SK-N-SH treated with all-trans-retinoic acid at 6 μM for 48 hours (cell line): Measurements from ENCODE around the gene PTPRN2.

Experiments used
- ATAC-seq: fragments of 200-7000 bp; cut with Tn5 transposase; 3 replicates; pipeline ENCODE4 v1.9.1; 2020; ENCODE audit warnings: mild to moderate bottlenecking, moderate library complexity
- ARNTL ChIP-seq: fragments of 450-650 bp; formaldehyde crosslinking; IDR thresholded peaks from 2 replicates; pipeline ENCODE4 v1.5.0; 2020; ENCODE audit warnings: low read depth, mild to moderate bottlenecking, moderate library complexity, borderline replicate concordance
- BACH2 ChIP-seq: fragments of 250-450 bp; sonication (Bioruptor Pico); IDR thresholded peaks from 2 replicates; pipeline ENCODE4 v1.9.0; 2021; ENCODE audit warnings: mild to moderate bottlenecking, borderline replicate concordance
- CSDC2 ChIP-seq: fragments of 250-450 bp; sonication (Bioruptor Pico); IDR thresholded peaks from 2 replicates; pipeline ENCODE4 v1.5.0; 2020; ENCODE audit warnings: mild to moderate bottlenecking, moderate library complexity
- ESRRG ChIP-seq: fragments of 250-450 bp; sonication (Bioruptor Pico); IDR thresholded peaks from 2 replicates; pipeline ENCODE4 v1.6.1; 2021; ENCODE audit warnings: mild to moderate bottlenecking
- GLIS3 ChIP-seq: fragments of 250-450 bp; sonication (Bioruptor Pico); IDR thresholded peaks from 2 replicates; pipeline ENCODE4 v1.5.0; 2020; ENCODE audit warnings: mild to moderate bottlenecking, moderate library complexity
- OSR1 ChIP-seq: fragments of 250-450 bp; sonication (Bioruptor Pico); IDR thresholded peaks from 2 replicates; pipeline ENCODE4 v1.8.0; 2022; ENCODE audit warnings: moderate library complexity, mild to moderate bottlenecking, inconsistent platforms
- PATZ1 ChIP-seq: fragments of 250-450 bp; sonication (Bioruptor Pico); IDR thresholded peaks from 2 replicates; pipeline ENCODE4 v1.8.0; 2020; ENCODE audit warnings: mild to moderate bottlenecking, moderate library complexity, borderline replicate concordance
- PPARA ChIP-seq: fragments of 250-450 bp; sonication (Bioruptor Pico); IDR thresholded peaks from 2 replicates; pipeline ENCODE4 v1.5.0; 2020; ENCODE audit warnings: mild to moderate bottlenecking, borderline replicate concordance
- RARB ChIP-seq: fragments of 250-450 bp; sonication (Bioruptor Pico); IDR thresholded peaks from 2 replicates; pipeline ENCODE4 v1.8.0; 2021; ENCODE audit warnings: mild to moderate bottlenecking, moderate library complexity
- TOX ChIP-seq: fragments of 250-450 bp; sonication (Bioruptor Pico); IDR thresholded peaks from 2 replicates; pipeline ENCODE4 v1.8.0; 2021; ENCODE audit warnings: mild to moderate bottlenecking, moderate library complexity, borderline replicate concordance
- TSHZ2 ChIP-seq: fragments of 250-450 bp; sonication (Bioruptor Pico); IDR thresholded peaks from 2 replicates; pipeline ENCODE4 v1.5.0; 2020; ENCODE audit warnings: mild to moderate bottlenecking, moderate library complexity
- ZC3H10 ChIP-seq: fragments of 250-450 bp; sonication (Bioruptor Pico); IDR thresholded peaks from 2 replicates; pipeline ENCODE4 v1.5.1; 2021; ENCODE audit warnings: mild to moderate bottlenecking, moderate library complexity
- ZFP3 ChIP-seq: fragments of 250-450 bp; sonication (Bioruptor Pico); IDR thresholded peaks from 2 replicates; pipeline ENCODE4 v1.5.0; 2020; ENCODE audit warnings: mild to moderate bottlenecking, moderate library complexity
- ZFP30 ChIP-seq: fragments of 450-650 bp; formaldehyde crosslinking; IDR thresholded peaks from 2 replicates; pipeline ENCODE4 v1.5.0; 2022; ENCODE audit warnings: mild to moderate bottlenecking, moderate library complexity
- ZNF565 ChIP-seq: fragments of 450-650 bp; formaldehyde crosslinking; conservative IDR thresholded peaks from 2 replicates; pipeline ENCODE4 v1.5.0; 2020; ENCODE audit warnings: low read depth, mild to moderate bottlenecking, moderate library complexity
- ZNF70 ChIP-seq: fragments of 450-650 bp; formaldehyde crosslinking; IDR thresholded peaks from 2 replicates; pipeline ENCODE4 v1.5.0; 2020; ENCODE audit warnings: mild to moderate bottlenecking, moderate library complexity
- ZNF8 ChIP-seq: fragments of 450-650 bp; formaldehyde crosslinking; IDR thresholded peaks from 2 replicates; pipeline ENCODE4 v1.5.0; 2020; ENCODE audit warnings: mild to moderate bottlenecking, moderate library complexity
- TF ChIP-seq, protein P1 (sequence below): fragments of 250-450 bp; sonication (Bioruptor Pico); IDR thresholded peaks from 2 replicates; pipeline ENCODE4 v1.8.0; 2021; ENCODE audit warnings: low read depth, mild to moderate bottlenecking, moderate library complexity, borderline replicate concordance
- TF ChIP-seq, protein P2 (sequence below): fragments of 250-450 bp; sonication (Bioruptor Pico); IDR thresholded peaks from 2 replicates; pipeline ENCODE4 v1.5.1; 2021; ENCODE audit warnings: mild to moderate bottlenecking, moderate library complexity
- TF ChIP-seq, protein P3 (sequence below): fragments of 250-450 bp; sonication (Bioruptor Pico); IDR thresholded peaks from 2 replicates; pipeline ENCODE4 v1.5.1; 2020; ENCODE audit warnings: low read depth, mild to moderate bottlenecking, moderate library complexity

Gene PTPRN2

DNA sequence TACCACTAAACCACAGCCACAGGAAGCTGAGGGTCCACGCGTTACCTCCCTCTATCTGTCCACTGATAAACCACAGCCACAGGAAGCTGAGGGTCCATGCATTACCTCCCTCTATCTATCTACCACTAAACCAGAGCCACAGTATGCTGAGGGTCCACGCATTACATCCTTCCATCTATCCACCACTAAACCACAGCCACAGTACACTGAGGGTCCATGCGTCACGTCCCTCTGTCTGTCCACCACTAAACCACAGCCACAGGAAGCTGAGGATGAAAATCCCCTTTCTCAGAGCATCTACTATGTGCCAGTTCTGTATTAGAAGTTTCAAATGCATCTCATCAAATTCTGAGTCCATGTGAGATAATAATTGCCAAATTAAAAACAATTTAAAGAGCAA lies 661.5 kb downstream of the PTPRN2 start:
- TF ChIP-seq ARNTL (CRISPR knock-in tag) (no peak), ZNF8 (CRISPR knock-in tag) (no peak), TOX (no peak), RARB (CRISPR knock-in tag) (no peak), ZNF70 (CRISPR knock-in tag) (no peak), PATZ1 (CRISPR knock-in tag) (no peak), ZC3H10 (CRISPR knock-in tag) (no peak), ESRRG (CRISPR knock-in tag) (no peak), PPARA (no peak), ZFP30 (no peak)
- no peak for ATAC-seq

- ATAC-seq: no peak
These were observed 662.2 kb downstream of the PTPRN2 start for GRCh38 chr7:157925383-157925875.

DNA sequence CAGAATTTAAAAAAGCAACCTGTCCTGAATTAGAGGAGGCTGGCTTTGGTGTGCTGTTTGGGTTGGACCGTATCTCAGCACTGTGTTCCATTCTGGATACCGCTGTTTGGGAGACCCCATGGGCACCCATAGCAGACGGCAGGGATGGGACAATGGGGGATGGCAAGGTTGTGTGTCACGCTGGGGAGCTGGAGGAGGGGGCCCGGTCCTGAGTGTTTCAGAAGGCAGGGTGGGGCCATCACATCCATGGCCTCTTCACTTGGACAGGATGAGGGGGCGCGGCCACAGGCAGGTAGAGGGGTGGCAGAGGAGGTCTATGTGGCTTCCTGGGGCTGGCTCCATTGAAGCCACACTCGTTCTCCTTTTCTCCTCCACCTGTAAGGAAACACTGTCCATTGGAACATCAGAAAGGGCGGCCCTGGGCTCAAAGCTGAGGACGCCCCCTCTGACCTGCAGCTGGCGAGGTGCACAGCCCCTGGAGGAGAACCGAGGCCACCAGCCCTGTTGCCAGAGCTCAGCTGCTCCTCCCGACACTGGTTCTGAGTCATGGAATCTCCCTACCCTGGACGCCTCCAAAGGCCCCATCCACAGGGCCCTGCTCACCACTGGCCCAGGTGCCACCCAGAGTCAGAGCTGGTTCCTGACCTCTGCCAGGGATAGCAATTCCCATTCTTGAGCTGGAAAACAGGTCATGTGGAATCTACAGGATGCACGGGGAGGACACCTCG lies 663.6 kb downstream of the PTPRN2 start:
- ATAC-seq: no peak
- TF ChIP-seq TOX (no peak), ZFP30 (no peak), ZNF8 (CRISPR knock-in tag) (no peak), GLIS3 (no peak), ZNF565 (CRISPR knock-in tag) (no peak), ARNTL (CRISPR knock-in tag) (no peak), ZC3H10 (CRISPR knock-in tag) (no peak), TSHZ2 (CRISPR knock-in tag) (no peak), CSDC2 (CRISPR knock-in tag) (no peak), ESRRG (CRISPR knock-in tag) (no peak), PPARA (no peak), BACH2 (CRISPR knock-in tag) (no peak)
- TF ChIP-seq, protein P1, sequence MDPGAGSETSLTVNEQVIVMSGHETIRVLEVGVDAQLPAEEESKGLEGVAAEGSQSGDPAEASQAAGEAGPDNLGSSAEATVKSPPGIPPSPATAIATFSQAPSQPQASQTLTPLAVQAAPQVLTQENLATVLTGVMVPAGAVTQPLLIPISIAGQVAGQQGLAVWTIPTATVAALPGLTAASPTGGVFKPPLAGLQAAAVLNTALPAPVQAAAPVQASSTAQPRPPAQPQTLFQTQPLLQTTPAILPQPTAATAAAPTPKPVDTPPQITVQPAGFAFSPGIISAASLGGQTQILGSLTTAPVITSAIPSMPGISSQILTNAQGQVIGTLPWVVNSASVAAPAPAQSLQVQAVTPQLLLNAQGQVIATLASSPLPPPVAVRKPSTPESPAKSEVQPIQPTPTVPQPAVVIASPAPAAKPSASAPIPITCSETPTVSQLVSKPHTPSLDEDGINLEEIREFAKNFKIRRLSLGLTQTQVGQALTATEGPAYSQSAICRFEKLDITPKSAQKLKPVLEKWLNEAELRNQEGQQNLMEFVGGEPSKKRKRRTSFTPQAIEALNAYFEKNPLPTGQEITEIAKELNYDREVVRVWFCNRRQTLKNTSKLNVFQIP (CRISPR knock-in tag): no peak

More at GRCh38 chr7:157925383-157925875, 662.2 kb downstream of the PTPRN2 start:
- TF ChIP-seq ZFP30: no peak
- TF ChIP-seq, protein P2, sequence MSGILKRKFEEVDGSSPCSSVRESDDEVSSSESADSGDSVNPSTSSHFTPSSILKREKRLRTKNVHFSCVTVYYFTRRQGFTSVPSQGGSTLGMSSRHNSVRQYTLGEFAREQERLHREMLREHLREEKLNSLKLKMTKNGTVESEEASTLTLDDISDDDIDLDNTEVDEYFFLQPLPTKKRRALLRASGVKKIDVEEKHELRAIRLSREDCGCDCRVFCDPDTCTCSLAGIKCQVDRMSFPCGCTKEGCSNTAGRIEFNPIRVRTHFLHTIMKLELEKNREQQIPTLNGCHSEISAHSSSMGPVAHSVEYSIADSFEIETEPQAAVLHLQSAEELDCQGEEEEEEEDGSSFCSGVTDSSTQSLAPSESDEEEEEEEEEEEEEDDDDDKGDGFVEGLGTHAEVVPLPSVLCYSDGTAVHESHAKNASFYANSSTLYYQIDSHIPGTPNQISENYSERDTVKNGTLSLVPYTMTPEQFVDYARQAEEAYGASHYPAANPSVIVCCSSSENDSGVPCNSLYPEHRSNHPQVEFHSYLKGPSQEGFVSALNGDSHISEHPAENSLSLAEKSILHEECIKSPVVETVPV: no peak
- no peak for TF ChIP-seq GLIS3
- TF ChIP-seq TSHZ2 (CRISPR knock-in tag): no peak
- TF ChIP-seq OSR1 (CRISPR knock-in tag): no peak
- TF ChIP-seq, protein P3, sequence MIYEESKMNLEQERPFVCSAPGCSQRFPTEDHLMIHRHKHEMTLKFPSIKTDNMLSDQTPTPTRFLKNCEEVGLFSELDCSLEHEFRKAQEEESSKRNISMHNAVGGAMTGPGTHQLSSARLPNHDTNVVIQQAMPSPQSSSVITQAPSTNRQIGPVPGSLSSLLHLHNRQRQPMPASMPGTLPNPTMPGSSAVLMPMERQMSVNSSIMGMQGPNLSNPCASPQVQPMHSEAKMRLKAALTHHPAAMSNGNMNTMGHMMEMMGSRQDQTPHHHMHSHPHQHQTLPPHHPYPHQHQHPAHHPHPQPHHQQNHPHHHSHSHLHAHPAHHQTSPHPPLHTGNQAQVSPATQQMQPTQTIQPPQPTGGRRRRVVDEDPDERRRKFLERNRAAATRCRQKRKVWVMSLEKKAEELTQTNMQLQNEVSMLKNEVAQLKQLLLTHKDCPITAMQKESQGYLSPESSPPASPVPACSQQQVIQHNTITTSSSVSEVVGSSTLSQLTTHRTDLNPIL: no peak
- no peak for TF ChIP-seq PPARA
- no peak for TF ChIP-seq ZNF565 (CRISPR knock-in tag)
- TF ChIP-seq ZFP3 (CRISPR knock-in tag): no peak
- TF ChIP-seq TOX: no peak
